ENCODE data around the gene ABHD16B. TPM values are rescaled to one million over a fixed set of nuclear protein-coding genes. Genes with fewer than 3 reads are reported as not detected.

ABHD16B gene
- total and polyA plus RNA-seq, 2 of the 13 experiments (the other 11 are each of a cell fraction or from before 2014, with no cell fraction given), result not detected

GRCh38 chr20:63854069-63854765, 7.1 kb upstream of the ABHD16B start (continued):
- TF ChIP-seq FOSL2 (CRISPR knock-in tag; IDR thresholded peaks at IDR 0.05) (peak; percentile 4; the same call in 1 of the 2 replicates), RARG (CRISPR knock-in tag; IDR thresholded peaks at IDR 0.05; ENCODE audit: low read depth) (no peak), ZC3H4 (CRISPR knock-in tag; IDR thresholded peaks at IDR 0.05; ENCODE audit: borderline replicate concordance) (peak; percentile 86; the same call in 1 of the 2 replicates), RAD21 (CRISPR knock-in tag; IDR thresholded peaks at IDR 0.05) (no peak), ZSCAN9 (CRISPR knock-in tag; IDR thresholded peaks at IDR 0.05; ENCODE audit: borderline replicate concordance) (peak; percentile 57; the same call in 1 of the 2 replicates), ZSCAN31 (CRISPR knock-in tag; IDR thresholded peaks at IDR 0.05; ENCODE audit: low read depth) (0 out of 2 replicates have a peak, but pooled peaks have one; percentile 5), POLR2A (IDR thresholded peaks at IDR 0.05; ENCODE audit: insufficient read depth in 1 of 2, low read depth in 2 of 2, low read length in 2 of 2) (peak; percentile 6 to 53; a peak in 1 of 4 replicates), MTA3 (CRISPR knock-in tag; IDR thresholded peaks at IDR 0.05) (no peak), SOX13 (IDR thresholded peaks at IDR 0.05) (0 out of 2 replicates have a peak, but pooled peaks have one; percentile 19), SOX13 (CRISPR knock-in tag; conservative IDR thresholded peaks at IDR 0.05 in 1 of 2, IDR thresholded peaks at IDR 0.05 in 1 of 2) (peak in 1 of 2 experiments; percentile 49; a peak in 2 of 4 replicates), JUND (CRISPR knock-in tag; IDR thresholded peaks at IDR 0.05) (no peak), PHF20 (CRISPR knock-in tag; IDR thresholded peaks at IDR 0.05) (no peak), ZNF142 (CRISPR knock-in tag; IDR thresholded peaks at IDR 0.05) (peak; percentile 42; the same call in 1 of the 2 replicates), FOXJ3 (CRISPR knock-in tag; IDR thresholded peaks at IDR 0.05; ENCODE audit: borderline replicate concordance) (peak; percentile 38; the same call in 1 of the 2 replicates), YEATS2 (CRISPR knock-in tag; IDR thresholded peaks at IDR 0.05; ENCODE audit: borderline replicate concordance) (peak; percentile 36; the same call in 1 of the 2 replicates), IKZF4 (CRISPR knock-in tag; IDR thresholded peaks at IDR 0.05; ENCODE audit: borderline replicate concordance, low read depth, not compliant biosample characterization) (peak; percentile 32), KDM6A (CRISPR knock-in tag; IDR thresholded peaks at IDR 0.05; ENCODE audit: low read depth) (no peak), ZNF121 (CRISPR knock-in tag; IDR thresholded peaks at IDR 0.05) (no peak), ZNF274 (CRISPR knock-in tag; IDR thresholded peaks at IDR 0.05) (peak; percentile 41), CBX1 (IDR thresholded peaks at IDR 0.05; ENCODE audit: low read depth) (no peak), ATRX (CRISPR knock-in tag; IDR thresholded peaks at IDR 0.05; ENCODE audit: borderline replicate concordance) (no peak), HCFC1 (IDR thresholded peaks at IDR 0.05; ENCODE audit: low read depth, low read length) (no peak), RFX3 (CRISPR knock-in tag; IDR thresholded peaks at IDR 0.05) (no peak)
- TF ChIP-seq, protein P1, sequence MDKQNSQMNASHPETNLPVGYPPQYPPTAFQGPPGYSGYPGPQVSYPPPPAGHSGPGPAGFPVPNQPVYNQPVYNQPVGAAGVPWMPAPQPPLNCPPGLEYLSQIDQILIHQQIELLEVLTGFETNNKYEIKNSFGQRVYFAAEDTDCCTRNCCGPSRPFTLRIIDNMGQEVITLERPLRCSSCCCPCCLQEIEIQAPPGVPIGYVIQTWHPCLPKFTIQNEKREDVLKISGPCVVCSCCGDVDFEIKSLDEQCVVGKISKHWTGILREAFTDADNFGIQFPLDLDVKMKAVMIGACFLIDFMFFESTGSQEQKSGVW (CRISPR knock-in tag; IDR thresholded peaks at IDR 0.05; ENCODE audit: borderline replicate concordance), result no peak
- TF ChIP-seq, protein P2, sequence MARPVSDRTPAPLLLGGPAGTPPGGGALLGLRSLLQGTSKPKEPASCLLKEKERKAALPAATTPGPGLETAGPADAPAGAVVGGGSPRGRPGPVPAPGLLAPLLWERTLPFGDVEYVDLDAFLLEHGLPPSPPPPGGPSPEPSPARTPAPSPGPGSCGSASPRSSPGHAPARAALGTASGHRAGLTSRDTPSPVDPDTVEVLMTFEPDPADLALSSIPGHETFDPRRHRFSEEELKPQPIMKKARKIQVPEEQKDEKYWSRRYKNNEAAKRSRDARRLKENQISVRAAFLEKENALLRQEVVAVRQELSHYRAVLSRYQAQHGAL (CRISPR knock-in tag; IDR thresholded peaks at IDR 0.05; ENCODE audit: not compliant biosample characterization), result peak; percentile 30

Data from HepG2 (cell line).